Left colon (tissue), 2 donors: Measurements from ENCODE around the gene DHRS2. TPM values are rescaled to one million over a fixed set of nuclear protein-coding genes. Genes with fewer than 3 reads are reported as not detected.
"Not testable (repeated sequence)": the region's sequence is repeated elsewhere in the genome, so short reads cannot be mapped to it uniquely, and the experiment has no call there.

ENCODE experiments used
- ATAC-seq: fragments of 200-7000 bp; cut with Tn5 transposase; one replicate; pipeline ENCODE4 v1.9.1; 2020; ENCODE audit warnings: mild to moderate bottlenecking, moderate library complexity
- DNase-seq, 2 donors: peaks; one replicate each; pipeline ENCODE4 v3.0.0-alpha.2; 2020
- intact Hi-C, 2 donors: fragments of 100-400 bp; cut with DNase I in 1 of 2; cut with micrococcal nuclease in 1 of 2; formaldehyde crosslinking; loops; one replicate each; pipeline versions ENCODE4 v1.11.2 to v1.14.0; 2022; cut with DNase I, micrococcal nuclease
- total RNA-seq, 2 donors: library from RNA; stranded (reverse); fragmentation: NEBNext Ultra II Directional; extraction: Animal tissue kit (Norgen Biotek cat#: 25700); gene quantifications; one replicate each; pipeline ENCODE4 v1.2.1, GENCODE V29; 2021
- donor health status: DM: no; HTN: no; CAD: no.
- donor health status: DM: yes; HTN: yes; CAD: no.

The DHRS2 gene
- total RNA-seq, 2 donors from 2014 or later = 0.22 to 0.34 TPM

DNA sequence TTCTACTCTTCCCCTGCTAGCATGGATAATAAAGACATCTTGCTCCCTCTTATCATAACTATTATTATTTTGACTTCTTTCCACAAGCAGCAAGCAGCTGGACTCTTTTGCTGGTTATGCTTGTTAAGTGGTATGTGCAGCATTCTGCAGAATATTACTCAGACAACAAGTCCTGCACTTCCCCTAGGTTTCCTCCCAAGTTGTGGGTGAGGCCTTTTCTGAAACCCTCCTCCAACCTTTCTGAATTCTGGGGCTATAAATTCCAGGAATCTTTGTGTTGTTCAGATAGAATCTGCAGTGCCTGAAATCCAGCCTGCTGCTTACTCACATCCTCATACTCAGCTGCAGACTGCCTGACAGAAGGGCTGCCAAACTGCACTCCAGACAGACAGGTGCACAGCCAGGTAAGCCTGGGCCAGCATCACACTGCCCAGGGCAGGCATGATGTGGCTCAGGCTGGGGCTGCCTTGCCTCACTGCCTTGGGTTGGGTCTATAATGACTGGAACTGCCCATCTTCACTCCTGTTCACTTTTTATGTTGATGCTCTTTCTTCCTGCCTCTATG is 6.2 kb upstream of the DHRS2 start:
- no peak for DNase-seq
- no peak for ATAC-seq
- intact Hi-C loops = loop anchor here in 1 of 2 donors (5.0 kb wide), 2 partner anchors 282 to 302 kb away; no protein-coding TSS in a partner anchor

DNA sequence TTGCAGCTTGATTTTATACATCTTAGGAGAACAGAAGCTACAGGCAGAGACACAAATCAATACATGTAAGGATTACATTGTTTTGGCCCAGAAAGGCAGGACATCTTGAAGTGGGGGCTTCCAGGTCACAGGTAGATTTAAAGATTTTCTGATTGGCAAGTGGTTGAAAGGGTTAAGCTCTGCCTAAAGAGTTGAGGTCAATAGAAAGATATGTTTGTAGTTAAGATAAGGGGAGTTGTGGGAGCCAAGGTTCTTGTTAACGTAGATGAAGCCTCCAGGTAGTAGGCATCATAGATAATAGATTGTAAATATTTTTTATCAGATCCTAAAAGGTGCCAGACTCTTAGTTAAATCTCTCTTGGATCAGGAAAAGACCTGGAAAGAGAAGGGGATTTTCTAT is 5.5 kb upstream of the DHRS2 start:
- no peak for ATAC-seq
- DNase-seq = no peak
- intact Hi-C loops = loop anchor here in 1 of 2 donors (5.0 kb wide), 2 partner anchors 282 to 302 kb away; no protein-coding TSS in a partner anchor

DNA sequence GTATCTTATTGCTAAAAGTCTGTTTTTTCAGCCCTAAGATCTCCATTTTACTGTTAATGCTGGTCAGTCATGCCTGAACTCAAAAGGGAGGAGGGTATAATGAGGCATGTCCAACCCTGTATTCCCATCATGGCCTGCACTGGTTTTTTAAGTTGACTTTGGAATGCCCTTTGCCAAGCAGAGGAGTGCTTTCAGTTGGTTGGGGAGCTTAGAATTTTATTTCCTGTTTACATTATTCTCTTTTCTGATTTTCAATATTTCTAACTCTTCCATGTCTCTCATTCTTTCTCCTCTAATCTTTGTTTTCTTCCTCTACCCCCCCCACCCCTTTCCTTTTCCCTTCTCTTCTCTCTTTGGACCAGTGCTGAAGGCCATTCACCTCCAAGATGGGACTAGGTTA is 4.9 kb upstream of the DHRS2 start:
- no peak for DNase-seq
- intact Hi-C loops = loop anchor here in 1 of 2 donors (5.0 kb wide), 2 partner anchors 281 to 301 kb away; no protein-coding TSS in a partner anchor
- ATAC-seq = no peak

DNA sequence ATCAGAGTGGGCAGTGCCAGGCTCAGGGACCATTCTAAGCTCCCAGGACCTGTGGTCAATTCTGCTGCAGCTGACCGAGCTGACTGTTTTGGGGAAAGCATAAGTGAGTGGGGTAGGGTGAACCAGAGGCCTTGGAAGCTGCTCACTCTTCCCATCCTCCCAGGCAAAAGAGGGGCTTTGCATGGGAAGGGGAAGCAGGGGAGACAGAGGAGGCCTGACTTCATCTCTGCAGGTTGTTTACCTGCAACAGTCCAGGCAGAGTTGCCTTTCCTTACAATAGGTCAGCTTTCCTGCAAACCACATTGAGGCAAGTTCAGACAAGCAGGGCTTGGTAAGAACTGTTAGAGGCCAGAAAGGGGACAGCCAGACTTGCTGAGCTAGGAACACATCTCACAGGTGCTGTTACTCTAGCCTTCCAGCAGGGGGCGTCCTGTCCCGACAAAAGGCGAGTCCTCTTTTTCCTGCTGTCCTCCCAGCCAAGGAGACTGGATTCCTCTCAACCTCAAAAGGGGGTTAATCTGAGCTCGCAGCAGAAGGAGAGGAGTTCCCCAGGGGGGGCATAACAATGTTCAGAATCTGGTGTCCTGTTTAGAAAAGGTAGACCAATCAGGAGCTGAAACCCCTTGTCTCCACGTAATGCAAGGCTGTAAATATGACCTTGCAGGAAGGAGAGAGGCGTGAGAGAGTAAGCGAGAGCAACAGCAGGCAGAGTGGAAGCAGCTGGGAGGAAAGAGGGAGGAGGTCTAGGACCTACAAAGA is 4.3 kb upstream of the DHRS2 start:
- DNase-seq = peak; percentile 57 to 68
- peak; percentile 93 for ATAC-seq
- intact Hi-C loops = loop anchor here in 1 of 2 donors (5.0 kb wide), 2 partner anchors 280 to 300 kb away; no protein-coding TSS in a partner anchor

DNA sequence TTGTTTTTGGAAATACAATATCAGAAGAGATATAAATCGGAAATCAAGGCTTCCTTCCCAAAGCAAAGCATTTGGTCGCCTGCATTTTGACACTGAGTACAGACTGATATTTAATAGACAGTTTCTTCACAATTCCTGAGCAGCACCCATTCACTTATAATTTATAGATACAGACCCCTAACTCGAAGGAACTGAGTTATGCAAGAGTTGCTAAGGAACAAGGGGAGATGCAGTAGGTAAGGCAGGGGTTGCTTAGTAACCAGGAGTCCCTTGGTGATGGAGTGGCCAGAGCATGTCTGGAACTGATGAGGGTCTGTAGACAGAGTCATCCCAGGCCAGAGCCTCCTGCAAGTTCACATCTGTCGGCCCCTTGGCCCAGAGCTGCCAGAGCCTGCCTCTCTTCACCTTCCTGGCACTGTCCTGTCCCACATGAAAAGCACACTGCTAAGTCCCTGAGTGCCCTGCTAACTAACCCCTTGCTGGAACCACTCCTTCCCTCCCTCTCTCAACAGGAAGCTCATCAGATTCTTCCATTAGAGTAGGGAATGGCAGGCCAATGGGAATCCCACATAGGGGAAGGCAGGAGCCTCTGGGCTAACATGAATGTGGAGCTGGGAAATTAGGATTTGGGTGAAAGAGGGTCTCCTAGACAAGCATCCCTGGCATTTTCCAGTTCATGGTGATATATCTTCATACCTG is 3.6 kb upstream of the DHRS2 start:
- intact Hi-C loops = loop anchor here in 1 of 2 donors (5.0 kb wide), 2 partner anchors 280 to 300 kb away; no protein-coding TSS in a partner anchor
- no peak for DNase-seq
- ATAC-seq = peak; percentile 10

DNA sequence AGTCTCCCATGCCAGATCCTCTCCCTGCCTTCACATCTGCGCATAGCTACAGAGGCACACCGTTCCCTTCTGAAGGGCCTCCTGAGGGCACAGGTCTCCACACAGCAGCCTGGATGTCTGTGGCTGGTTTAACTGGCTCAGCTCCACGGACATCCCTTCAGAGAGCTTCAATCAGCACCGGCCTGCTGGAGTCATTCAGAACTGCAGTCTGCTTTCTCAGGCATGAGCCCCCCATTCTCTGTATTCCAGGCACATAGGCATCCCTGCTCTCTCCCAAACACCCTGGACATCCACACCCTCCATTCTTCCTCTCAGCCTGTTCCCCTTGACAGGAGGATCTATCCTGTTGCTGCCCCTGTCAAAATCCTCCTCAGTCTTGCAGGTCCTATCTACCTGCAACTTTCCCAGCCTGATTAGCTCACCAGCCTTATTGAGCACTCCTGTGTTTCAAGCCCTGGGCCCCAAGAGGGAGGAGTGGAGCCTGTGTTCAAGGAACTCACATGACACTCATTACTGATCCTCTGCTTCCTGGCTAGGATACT is 2.9 kb upstream of the DHRS2 start:
- intact Hi-C loops = loop anchor here in 1 of 2 donors (5.0 kb wide), 2 partner anchors 279 to 299 kb away; no protein-coding TSS in a partner anchor
- ATAC-seq (no peak), DNase-seq (no peak)

DNA sequence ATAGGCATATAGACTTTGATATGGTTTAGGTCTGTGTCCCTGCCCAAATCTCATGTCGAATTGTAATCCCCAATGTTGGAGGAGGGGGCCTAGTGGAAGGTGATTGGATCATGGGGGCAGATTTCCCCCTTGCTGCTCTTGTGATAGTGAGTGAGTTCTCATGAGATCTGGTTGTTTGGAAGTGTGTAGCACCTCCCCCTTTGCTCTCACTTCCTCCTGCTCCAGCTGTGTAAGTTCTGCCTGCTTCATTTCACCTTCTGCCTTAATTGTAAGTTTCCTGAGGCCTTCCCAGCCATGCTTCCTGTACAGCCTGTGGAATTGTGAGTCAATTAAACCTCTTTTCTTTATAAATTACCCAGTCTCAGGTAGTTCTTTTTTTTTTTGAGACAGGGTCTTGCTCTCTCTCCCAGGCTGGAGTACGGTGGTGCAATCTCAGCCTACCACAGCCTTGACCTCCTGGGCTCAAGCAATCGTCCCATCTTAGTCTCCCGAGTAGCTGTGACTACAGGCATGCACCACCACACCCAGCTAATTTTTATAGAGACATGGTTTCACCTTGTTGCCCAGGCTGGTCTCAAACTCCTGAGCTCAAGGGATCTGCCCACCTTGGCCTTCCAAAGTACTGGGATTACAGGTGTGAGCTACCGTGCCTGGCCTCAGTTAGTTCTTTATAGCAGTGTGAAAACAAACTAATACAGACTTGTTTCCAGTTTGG is 1.3 kb upstream of the DHRS2 start:
- ATAC-seq, DNase-seq: not testable (repeated sequence)
- intact Hi-C loops = loop anchor here in 1 of 2 donors (5.0 kb wide), 2 partner anchors 277 to 297 kb away; no protein-coding TSS in a partner anchor

DNA sequence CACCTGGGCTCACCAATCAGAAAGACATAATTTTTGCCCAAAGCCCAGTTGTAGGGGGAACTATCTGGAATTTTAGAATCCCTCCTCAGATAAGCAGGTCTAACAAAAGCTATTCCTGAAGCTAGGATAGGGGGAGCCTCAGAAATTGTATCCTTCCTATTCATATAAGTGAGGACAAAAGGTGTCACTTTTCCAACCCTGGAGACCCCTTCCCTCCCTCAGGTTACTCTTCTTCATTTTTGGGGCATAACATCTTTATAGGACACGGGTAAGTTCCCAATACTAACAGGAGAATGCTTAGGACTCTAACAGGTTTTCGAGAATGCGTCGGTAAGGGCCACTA is 1.1 kb downstream of the DHRS2 start:
- ATAC-seq, DNase-seq, intact Hi-C loops: not testable (repeated sequence)

DNA sequence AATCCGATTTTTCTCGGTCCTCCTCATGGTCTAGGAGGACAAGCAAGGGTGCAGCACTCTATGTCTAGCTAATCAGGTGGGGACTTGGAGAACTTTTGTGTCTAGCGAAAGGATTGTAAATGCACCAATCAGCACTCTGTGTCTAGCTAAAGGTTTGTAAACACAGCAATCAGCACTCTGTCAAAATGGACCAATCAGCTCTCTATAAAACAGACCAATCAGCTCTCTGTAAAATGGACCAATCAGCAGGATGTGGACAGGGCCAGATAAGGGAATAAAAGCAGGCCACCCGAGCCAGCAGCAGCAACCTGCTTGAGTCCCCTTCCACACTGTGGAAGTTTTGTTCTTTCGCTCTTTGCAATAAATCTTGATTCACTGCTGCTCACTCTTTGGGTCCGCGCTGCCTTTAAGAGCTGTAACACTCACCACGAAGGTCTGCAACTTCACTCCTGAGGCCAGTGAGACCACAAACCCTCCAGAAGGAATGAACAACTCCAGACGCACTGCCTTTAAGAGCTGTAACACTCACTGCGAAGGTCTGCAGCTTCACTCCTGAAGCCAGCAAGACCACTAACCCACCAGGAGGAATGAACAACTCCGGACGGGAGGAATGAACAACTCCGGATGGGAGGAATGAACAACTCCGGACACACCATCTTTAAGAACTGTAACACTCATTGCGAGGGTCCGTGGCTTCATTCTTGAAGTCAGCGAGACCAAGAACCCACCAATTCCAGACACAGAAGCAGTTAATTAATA is 1.7 kb downstream of the DHRS2 start:
- DNase-seq, ATAC-seq, intact Hi-C loops: not testable (repeated sequence)

DNA sequence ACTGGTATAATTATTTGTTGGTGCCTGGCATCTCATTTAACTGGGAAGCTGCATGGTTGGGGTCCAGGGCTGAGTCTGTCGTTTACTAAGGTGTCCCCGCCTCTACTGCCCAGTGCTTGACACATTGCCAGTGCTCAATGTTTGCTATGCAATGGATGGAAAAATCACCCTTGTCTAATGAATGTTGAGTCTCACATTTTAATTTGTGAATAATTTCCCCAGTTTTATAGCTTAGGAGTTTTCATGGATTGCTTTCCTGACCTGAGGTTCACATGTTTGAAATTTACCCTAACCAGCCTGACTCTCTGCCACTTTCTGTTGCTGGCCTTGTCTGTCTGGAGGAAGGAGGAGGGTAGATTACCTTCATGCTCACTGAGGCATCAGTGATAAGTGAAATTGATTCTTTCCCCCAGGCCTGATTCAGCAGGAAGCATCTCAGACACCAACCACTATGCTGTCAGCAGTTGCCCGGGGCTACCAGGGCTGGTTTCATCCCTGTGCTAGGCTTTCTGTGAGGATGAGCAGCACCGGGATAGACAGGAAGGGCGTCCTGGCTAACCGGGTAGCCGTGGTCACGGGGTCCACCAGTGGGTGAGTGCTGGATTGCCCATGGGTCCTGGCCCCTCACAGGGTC is 2.4 kb downstream of the DHRS2 start:
- no peak for DNase-seq
- no peak for ATAC-seq
- intact Hi-C loops = no loop called here

DNA sequence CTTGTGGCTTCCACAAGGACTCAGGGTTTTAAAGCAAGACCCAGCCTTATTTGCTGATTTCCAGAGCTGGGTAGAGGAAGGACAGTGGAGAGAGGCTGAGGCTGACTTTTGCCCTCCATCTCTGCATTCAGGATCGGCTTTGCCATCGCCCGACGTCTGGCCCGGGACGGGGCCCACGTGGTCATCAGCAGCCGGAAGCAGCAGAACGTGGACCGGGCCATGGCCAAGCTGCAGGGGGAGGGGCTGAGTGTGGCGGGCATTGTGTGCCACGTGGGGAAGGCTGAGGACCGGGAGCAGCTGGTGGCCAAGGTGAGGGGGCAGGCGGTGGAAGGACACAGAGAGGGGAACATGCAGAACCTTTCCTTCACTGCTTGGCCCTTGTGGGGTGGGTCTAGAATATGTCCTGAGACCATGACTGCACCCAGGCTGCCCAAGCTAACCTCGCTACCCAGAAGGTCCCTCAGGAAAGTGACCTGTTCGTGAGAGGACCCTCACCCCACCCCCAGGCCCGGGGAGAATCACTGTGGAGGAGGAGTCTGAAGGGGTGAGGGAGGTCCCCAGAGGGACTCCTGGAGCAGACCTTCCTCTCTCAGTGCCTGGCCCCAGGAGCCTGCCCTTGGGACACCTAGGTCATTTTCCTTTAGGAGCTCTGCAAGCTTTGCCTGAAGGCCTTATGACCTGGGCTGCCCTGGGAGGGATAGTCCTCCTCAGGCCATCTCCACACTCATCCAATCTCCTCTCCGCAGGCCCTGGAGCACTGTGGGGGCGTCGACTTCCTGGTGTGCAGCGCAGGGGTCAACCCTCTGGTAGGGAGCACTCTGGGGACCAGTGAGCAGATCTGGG is 3.1 kb downstream of the DHRS2 start:
- ATAC-seq (no peak), DNase-seq (no peak)
- intact Hi-C loops = no loop called here

DNA sequence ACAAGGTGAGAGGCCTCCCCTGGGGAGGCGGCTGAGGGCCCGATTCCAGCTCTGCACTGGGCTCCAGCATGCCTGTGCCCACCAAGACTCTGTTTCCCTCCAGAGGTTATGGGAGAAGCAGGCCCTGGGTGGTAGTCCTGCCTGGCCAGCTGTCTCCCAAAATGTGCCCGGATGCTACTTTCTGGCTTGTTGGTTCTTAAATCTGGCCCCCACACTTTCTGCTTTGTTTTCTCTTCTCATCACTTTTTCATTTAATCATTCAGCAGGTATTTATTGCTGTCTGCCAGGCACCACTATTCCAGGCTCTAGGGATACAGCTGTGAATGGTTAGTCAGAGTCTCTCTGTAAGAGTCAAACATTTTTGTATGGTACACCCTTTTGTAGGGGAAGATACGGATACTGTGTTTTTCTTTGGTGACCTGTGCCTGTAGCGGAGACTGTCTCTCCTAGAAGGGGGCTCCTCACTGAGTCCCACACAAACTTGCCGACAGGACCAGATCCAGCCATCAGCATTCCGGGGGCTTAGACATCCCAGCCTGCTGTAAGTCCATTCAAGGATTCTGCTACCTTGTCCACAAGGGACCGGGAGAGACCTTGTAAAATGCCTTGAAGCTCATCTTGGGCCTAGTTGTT is 3.8 kb downstream of the DHRS2 start:
- DNase-seq = no peak
- no peak for ATAC-seq
- intact Hi-C loops = no loop called here

DNA sequence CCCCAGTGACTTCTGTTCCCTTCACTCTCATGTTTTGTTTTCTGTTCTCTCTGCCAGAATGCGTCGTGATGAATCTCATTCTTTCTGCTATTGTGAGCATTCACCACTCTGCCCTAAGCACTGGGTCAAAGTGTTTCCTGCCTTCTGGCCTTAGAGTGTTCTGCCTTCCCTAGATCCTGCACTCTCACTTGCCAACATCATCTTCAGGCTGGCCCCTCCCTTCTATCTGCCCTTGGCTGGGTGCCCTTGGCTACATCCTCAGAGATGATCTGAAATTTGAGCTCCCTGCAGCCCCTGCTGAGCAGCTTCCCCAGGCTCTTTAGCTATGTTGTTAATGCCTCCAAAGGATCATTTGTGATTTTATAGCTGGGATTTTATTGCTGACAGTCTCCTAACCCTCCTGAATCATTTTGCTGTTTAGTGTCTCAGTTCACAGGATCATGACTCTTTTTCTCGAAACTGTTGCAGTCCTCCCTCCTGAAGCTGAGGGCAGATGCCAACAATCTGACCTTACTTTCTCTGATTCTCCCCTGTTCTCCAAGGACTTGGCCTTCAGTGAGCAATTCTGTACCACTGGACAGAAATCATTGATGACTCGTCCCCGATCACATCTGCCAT is 4.5 kb downstream of the DHRS2 start:
- ATAC-seq = peak; percentile 66
- peak; percentile 44 to 47 for DNase-seq
- intact Hi-C loops = no loop called here

DNA sequence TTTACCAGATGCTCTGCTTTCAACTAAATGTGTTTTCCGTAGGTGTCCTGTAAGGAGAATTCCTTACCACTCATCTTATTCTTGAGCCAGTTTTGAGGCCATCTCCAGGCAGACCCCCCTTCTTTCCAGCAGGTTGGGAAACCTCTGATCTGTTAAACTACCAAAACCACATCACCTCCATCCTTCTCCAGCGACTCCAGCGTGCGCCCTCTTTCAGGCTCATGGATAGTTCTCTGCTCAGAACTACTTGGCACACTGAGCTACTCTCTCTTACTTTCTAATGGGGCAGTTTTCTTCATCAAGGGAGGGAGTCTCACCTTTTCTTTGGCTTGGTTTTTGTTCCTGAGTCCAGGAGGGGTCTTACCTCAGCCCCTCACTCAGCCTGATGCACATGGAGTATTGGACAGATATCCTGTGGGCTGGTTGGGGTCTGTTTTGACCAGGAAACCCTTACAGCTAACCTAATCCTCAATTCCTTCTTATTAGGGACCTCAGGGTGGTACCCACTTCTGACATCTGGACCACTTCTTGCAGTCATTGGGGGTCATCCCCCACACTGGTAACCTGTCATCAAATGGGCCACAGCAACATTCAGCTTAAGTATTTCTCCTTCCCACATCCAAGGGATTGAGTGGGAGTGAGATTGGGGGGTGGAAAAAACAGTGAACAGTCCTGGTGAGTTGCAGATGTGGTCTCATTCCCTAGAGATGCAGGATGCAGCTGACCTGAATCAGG is 5.2 kb downstream of the DHRS2 start:
- ATAC-seq = no peak

DNA sequence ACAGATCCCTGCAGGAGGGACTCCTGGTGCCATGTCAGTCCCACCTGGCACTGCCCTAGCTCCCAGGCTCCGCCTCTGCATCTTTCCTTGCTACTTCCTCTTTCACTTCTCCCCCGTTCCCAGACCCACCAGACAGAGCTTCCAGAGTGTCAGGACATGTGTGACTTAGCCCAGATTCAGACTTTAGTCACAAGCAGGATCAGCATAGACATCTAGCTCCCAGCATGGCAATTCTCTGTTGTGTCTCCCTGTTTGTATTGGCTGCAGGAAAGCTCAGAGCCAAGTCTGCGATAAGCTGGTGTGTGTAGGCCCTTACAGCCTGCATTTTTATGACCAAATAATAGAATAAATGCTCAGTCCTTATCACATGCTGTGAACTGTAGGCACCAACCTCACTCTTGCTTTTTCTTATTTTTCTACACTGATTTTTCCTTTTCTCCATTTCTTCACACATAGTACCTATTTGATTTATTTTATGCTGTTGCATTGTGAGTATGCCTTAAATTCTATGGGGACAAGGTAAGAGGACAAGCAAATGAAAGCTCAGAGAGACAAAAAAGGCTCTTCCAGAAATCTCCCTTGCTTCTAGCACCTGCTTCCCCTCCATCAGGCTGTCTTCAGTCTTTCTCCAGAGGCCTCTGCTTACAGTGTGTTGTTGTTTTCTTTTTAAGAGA is 5.9 kb downstream of the DHRS2 start:
- DNase-seq = peak in 1 of 2 donors; percentile 28

More for the DNA sequence above, 5.2 kb downstream of the DHRS2 start:
- DNase-seq = no peak
- intact Hi-C loops = no loop called here

More for the DNA sequence above, 5.9 kb downstream of the DHRS2 start:
- intact Hi-C loops = no loop called here
- peak; percentile 82 for ATAC-seq
